HEK293T (cell line): ENCODE data around the gene KLRC2.
"Not testable (repeated sequence)": the region's sequence is repeated elsewhere in the genome, so short reads cannot be mapped to it uniquely, and the experiment has no call there.

ENCODE experiments used
- CTCF ChIA-PET: fragments of 350-600 bp; formaldehyde crosslinking; extraction: SDS; loops from one replicate; lab custom pipeline; 2021; ENCODE audit warnings: antibody characterized with exemption, inconsistent platforms; lab: Yijun Ruan, JAX
- POLR2A ChIA-PET: fragments of 350-600 bp; formaldehyde crosslinking; extraction: SDS; loops from one replicate; lab custom pipeline; 2020; ENCODE audit warnings: antibody characterized with exemption, inconsistent platforms; lab: Yijun Ruan, JAX
- DNase-seq: peaks from one replicate; pipeline ENCODE4 v3.0.0; 2012; ENCODE audit warnings: mixed read lengths; ENCODE audit errors: extremely low spot score
- ARNT ChIP-seq: fragments of 450-650 bp; IDR thresholded peaks from 2 replicates; pipeline ENCODE4 v1.6.1; 2017; ENCODE audit warnings: mild to moderate bottlenecking
- BHLHE40 ChIP-seq: fragments of 450-650 bp; IDR thresholded peaks from 2 replicates; pipeline ENCODE4 v1.6.1; 2016; ENCODE audit warnings: mild to moderate bottlenecking, moderate library complexity, borderline replicate concordance
- CTBP1 ChIP-seq: fragments of 450-650 bp; IDR thresholded peaks from 2 replicates; pipeline ENCODE4 v1.6.1; 2016; ENCODE audit warnings: borderline replicate concordance
- ELF4 ChIP-seq: fragments of 450-650 bp; IDR thresholded peaks from 2 replicates; pipeline ENCODE4 v1.6.1; 2017; ENCODE audit warnings: antibody characterized with exemption
- FOXA1 ChIP-seq: fragments of 450-650 bp; IDR thresholded peaks from 2 replicates; pipeline ENCODE4 v1.6.1; 2016; ENCODE audit warnings: mild to moderate bottlenecking
- FOXK2 ChIP-seq: fragments of 450-650 bp; IDR thresholded peaks from 2 replicates; pipeline ENCODE4 v1.6.1; 2016; ENCODE audit warnings: mild to moderate bottlenecking
- FOXM1 ChIP-seq: fragments of 450-650 bp; IDR thresholded peaks from 2 replicates; pipeline ENCODE4 v1.6.1; 2017; ENCODE audit warnings: mild to moderate bottlenecking, borderline replicate concordance
- HDGF ChIP-seq: fragments of 450-650 bp; IDR thresholded peaks from 2 replicates; pipeline ENCODE4 v1.6.1; 2017; ENCODE audit warnings: antibody characterized with exemption, borderline replicate concordance
- L3MBTL2 ChIP-seq: fragments of 450-650 bp; conservative IDR thresholded peaks from 2 replicates; pipeline ENCODE4 v1.6.1; 2016; ENCODE audit warnings: mild to moderate bottlenecking
- LEF1 ChIP-seq: fragments of 450-650 bp; IDR thresholded peaks from 2 replicates; pipeline ENCODE4 v1.6.1; 2017; ENCODE audit warnings: mild to moderate bottlenecking, borderline replicate concordance
- NFRKB ChIP-seq: fragments of 450-650 bp; IDR thresholded peaks from 2 replicates; pipeline ENCODE4 v1.6.1; 2016; ENCODE audit warnings: mild to moderate bottlenecking, moderate library complexity
- SP1 ChIP-seq: fragments of 450-650 bp; IDR thresholded peaks from 2 replicates; pipeline ENCODE4 v1.6.1; 2017
- SUZ12 ChIP-seq: fragments of 450-650 bp; IDR thresholded peaks from 2 replicates; pipeline ENCODE4 v1.6.1; 2016; ENCODE audit warnings: mild to moderate bottlenecking
- TARDBP ChIP-seq: fragments of 450-650 bp; IDR thresholded peaks from 2 replicates; pipeline ENCODE4 v1.6.1; 2016
- ZNF384 ChIP-seq: fragments of 450-650 bp; IDR thresholded peaks from 2 replicates; pipeline ENCODE4 v1.6.1; 2016
- TF ChIP-seq, protein P1 (sequence below): fragments of 450-650 bp; IDR thresholded peaks from 2 replicates; pipeline ENCODE4 v1.6.1; 2016

The KLRC2 gene

DNA sequence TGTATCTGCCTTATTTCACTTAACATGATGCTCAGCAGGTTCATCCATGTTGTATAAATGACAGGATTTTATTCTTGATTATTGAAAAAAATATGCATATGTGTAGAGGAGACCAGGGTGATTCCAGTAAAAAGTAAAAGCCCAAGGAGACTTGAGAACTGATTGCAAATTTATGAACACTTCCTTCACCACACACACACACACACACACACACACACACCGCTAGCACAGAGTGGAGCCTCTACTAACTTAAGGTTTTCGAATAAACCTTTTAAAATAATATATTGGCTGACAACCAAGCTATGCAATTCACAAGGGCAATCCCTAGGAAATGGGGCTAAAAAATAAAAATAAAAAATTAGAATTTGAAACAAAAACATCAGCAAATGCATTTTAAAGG lies 37.6 kb downstream of the KLRC2 start:
- DNase-seq: no peak
- ChIA-PET CTCF (no interaction called here), POLR2A (no interaction called here)
- no peak for TF ChIP-seq CTBP1
- no peak for TF ChIP-seq L3MBTL2
- no peak for TF ChIP-seq TARDBP
- TF ChIP-seq LEF1: no peak
- no peak for TF ChIP-seq NFRKB
- TF ChIP-seq FOXK2: no peak
- no peak for TF ChIP-seq SP1
- TF ChIP-seq, protein P1, sequence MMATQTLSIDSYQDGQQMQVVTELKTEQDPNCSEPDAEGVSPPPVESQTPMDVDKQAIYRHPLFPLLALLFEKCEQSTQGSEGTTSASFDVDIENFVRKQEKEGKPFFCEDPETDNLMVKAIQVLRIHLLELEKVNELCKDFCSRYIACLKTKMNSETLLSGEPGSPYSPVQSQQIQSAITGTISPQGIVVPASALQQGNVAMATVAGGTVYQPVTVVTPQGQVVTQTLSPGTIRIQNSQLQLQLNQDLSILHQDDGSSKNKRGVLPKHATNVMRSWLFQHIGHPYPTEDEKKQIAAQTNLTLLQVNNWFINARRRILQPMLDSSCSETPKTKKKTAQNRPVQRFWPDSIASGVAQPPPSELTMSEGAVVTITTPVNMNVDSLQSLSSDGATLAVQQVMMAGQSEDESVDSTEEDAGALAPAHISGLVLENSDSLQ: no peak
- no peak for TF ChIP-seq ARNT
- no peak for TF ChIP-seq BHLHE40
- TF ChIP-seq FOXM1: no peak
- no peak for TF ChIP-seq SUZ12
- TF ChIP-seq ZNF384: no peak
- no peak for TF ChIP-seq HDGF
- TF ChIP-seq FOXA1: no peak
- no peak for TF ChIP-seq ELF4

DNA sequence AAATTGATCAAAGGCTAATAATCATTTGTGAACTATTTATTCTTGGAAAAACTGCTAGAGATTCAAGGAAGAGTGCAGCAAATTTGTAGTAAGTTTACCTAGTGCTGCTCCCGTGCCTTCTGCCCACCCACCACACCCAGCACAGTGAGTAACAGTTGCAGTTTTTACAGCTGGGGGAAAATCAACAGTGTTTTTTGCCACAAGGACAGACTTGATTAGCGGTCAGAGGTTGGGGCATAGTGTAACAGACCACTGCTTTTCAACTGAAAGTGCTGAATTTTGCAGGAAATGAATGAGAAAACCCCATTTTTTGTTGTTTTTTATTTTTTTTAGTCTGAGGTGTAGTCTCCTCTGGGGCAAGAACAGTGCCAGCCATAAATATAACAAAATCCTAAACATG lies 38.5 kb downstream of the KLRC2 start:
- CTCF ChIA-PET: no interaction called here
- TF ChIP-seq FOXM1 (no peak), SUZ12 (no peak), NFRKB (no peak), L3MBTL2 (no peak)
- POLR2A ChIA-PET: interaction anchor here (1.3 kb wide), 1 partner anchor 32 kb away, joined by 7 read pairs; no protein-coding TSS in a partner anchor
- no peak for DNase-seq

DNA sequence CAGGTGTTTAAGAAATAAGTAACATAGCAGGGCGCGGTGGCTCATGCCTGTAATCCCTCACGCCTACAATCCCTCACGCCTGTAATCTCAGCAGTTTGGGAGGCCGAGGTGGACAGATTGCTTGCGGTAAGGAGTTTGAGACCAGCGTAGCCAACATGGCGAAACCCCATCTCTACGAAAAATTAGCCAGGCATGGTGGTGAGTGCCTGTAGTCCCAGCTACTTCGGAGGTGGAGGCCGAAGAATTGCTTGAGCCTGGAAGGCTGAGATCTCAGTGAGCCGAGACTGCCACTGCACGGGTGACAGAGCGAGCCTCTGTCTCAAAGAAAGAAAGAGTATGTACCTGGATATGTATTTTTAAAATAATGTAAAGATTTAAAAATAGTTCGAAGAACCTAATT lies 39.6 kb downstream of the KLRC2 start:
- ChIA-PET CTCF (interaction anchor here (0.6 kb wide), 1 partner anchor 31 kb away, joined by 3 read pairs; no protein-coding TSS in a partner anchor), POLR2A (interaction anchor here (1.0 to 1.1 kb wide), 3 partner anchors 16 to 35 kb away, joined by 3 to 9 read pairs (median 3); no protein-coding TSS in a partner anchor)
- not testable (repeated sequence) for DNase-seq

- POLR2A ChIA-PET: interaction anchor here (1.0 to 1.1 kb wide), 3 partner anchors 17 to 35 kb away, joined by 3 to 9 read pairs (median 3); no protein-coding TSS in a partner anchor
- TF ChIP-seq, protein P1: no peak
- TF ChIP-seq BHLHE40: no peak
- no peak for TF ChIP-seq L3MBTL2
- TF ChIP-seq LEF1: no peak
- no peak for TF ChIP-seq TARDBP
- no peak for TF ChIP-seq FOXK2
- no peak for TF ChIP-seq ARNT
- TF ChIP-seq ZNF384: no peak
- TF ChIP-seq CTBP1: no peak
- CTCF ChIA-PET: interaction anchor here (0.8 kb wide), 1 partner anchor 29 kb away, joined by 4 read pairs; no protein-coding TSS in a partner anchor
- DNase-seq: peak; percentile 41
Observed at GRCh38 chr12:10395390-10395998, 40.3 kb downstream of the KLRC2 start.

DNA sequence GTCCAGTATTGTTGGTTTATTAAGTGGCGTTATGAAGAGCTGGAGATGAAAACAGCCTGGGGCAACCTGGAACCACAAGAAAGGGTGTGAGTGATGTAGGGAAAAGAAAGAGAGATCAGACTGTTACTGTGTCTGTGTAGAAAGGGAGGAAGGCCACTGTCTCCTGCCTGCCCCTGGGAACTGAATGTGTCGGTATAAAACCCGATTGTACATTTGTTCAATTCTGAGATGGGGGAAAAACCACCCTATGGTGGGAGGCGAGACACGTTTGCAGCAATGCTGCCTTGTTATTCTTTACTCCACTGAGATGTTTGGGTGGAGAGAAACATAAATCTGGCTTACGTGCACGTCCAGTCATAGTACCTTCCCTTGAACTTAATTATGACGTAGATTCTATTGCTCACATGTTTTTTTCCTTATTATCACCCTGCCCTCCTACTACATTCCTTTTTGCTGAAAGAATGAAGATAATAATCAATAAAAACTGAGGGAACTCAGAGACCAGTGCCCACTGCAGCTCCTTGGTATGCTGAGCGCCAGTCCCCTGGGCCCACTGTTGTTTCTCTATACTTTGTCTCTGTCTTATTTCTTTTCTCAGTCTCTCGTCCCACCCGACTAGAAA lies 41.2 kb downstream of the KLRC2 start:
- CTCF ChIA-PET: interaction anchor here (0.6 kb wide), 1 partner anchor 29 kb away, joined by 3 read pairs; no protein-coding TSS in a partner anchor
- DNase-seq, POLR2A ChIA-PET: not testable (repeated sequence)

GRCh38 chr12:10393291-10393690 lies 42.5 kb downstream of the KLRC2 start:
- POLR2A ChIA-PET: no interaction called here
- CTCF ChIA-PET: no interaction called here
- TF ChIP-seq NFRKB: no peak
- no peak for TF ChIP-seq TARDBP
- no peak for TF ChIP-seq FOXK2
- TF ChIP-seq ARNT: no peak
- no peak for TF ChIP-seq LEF1
- no peak for TF ChIP-seq ZNF384
- no peak for TF ChIP-seq HDGF
- no peak for TF ChIP-seq FOXM1
- TF ChIP-seq SP1: no peak
- no peak for TF ChIP-seq SUZ12
- TF ChIP-seq L3MBTL2: no peak
- TF ChIP-seq ELF4: no peak
- TF ChIP-seq CTBP1: no peak
- no peak for TF ChIP-seq FOXA1
- TF ChIP-seq BHLHE40: no peak
- TF ChIP-seq, protein P1: no peak

More at GRCh38 chr12:10393291-10393690, 42.5 kb downstream of the KLRC2 start:
- DNase-seq: no peak
